Stromal cell of bone marrow (primary cell): Measurements from ENCODE around the gene KDM2A.

Experiments used
- DNase-seq: peaks from one replicate; pipeline ENCODE4 v3.0.0-alpha.2; 2012; ENCODE audit warnings: low read depth

KDM2A gene

DNA sequence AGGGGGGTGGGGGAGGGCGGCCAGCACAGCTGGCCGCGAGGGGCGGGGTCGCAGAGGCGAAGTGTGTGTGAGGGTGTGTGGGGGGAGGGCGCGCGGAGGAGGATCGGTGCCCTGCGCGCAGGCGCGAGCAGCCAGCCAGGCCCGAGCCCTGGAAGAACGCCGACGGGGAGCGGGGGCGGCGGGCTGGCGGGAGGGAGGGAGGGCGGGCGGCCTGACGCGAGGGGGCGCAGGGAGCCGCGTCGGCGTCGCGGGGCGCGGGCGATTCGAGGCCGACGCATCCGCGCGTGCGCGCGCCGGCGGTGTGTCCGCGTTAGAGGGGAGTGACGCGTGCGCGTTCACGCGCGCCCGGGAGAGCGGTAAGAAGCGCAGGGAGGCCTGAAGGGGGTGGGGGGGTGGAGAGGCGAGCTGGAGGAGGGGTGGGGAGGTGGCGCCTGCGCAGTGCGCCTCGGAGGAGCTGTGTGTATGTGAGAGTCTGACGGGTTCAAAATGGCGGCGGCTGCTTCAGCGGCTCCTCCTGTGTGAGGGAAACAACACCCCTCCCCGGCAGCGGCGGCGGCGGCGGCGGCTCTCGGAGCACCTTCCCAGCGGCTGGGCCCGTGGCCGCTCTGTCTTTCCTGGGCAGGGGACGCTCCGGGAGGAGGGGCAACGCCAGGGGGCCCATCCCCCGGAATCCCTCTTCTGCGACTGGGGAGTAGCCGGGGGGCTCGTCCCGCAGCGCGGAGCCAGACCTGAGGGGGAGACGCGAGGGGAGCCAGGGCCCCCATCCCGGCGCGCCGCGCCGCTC, at the start of gene KDM2A:
Gene KDM2A, plus strand, starts transcription at position 463 of the 784 bp plus-strand sequence. CDS start 2,054 bp downstream, outside the sequence.
- peak; percentile 96 for DNase-seq

GRCh38 chr11:67071420-67072284, 47.4 kb upstream of the KDM2A start:
- DNase-seq: no peak

DNA sequence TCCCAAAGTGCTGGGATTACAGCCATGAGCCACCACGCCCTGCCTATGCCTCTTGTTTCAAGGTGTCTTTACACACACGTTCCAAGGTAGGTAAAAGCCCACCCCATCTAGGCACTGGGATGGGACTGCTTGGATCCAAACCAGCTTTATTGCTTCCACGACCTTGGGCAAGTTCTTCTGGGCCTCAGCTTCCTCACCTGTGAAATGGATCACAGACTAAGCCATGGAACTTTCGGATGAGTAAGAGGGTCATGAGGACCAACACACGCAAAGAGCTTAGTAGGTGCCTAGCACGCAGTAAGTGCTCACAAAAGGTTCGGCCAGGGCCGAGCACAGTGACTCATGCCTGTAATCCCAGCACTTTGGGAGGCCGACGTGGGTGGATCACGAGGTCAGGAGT, 46.8 kb upstream of the KDM2A start:
- DNase-seq: no peak

DNA sequence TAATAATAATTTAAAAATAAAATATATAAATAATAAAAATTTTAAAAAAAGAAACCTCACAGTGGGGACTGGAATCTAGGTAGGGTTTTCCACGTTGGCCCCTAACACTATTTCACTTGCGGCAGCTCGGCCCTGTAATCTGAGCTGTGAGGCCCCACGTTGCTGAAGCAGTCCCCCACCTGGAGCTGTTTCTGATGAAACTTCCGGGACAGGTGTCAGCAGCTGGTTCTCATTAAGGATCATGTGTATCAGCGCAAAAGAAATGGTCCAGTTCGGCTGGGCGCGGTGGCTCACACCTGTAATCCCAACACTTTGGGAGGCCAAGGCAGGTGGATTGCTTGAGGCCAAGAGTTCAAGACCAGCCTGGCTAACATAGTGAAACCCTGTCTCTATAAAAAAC, 45.2 kb upstream of the KDM2A start:
- no peak for DNase-seq

DNA sequence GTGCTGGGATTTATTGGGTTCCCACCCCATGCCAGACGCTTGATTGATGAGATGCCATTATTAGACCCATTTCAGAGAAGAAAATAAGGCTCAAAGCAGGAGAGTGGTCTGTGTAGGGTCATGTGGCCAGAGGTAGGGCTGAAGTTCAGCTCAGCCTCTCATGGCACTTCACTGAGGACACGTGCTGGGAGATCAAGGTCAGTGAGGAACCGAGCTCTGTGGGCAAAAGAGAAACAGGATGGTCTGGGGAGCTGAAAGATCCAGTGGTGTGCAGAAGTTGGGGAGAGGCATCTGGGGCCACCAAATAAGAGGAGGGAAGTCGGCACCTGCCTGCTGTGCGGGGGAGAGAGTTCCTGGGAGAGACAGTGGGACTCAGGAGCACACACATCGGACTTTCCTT, 42.9 kb upstream of the KDM2A start:
- no peak for DNase-seq

DNA sequence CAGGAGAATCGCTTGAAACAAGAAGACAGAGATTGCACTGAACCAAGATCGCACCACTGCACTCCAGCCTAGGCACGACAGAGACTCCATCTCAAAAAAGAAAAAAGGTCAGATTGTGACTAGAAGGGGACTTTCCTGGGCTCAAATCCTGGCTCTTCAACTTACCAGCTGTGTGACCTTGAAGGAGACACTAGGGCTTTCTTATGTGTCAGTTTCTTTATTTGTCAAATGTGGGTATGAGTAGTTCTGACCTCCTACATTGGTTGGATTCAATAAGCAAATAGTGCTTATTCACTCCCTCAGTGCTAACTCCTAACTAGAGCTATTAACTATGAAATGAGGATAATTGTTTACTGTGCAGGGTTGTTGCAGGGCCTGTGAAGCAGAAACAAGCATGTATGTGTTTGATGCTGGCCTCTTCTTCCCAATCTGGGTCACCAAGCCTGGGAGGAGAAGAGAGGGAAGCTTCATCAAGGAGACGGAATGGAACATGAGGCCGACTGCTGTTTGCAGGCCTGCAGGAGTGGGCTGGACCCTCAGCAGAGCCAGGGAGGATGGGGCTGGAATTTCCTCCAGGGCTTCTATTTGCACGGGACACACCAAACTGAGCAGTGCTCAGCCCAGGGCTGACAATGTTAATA, 39.9 kb upstream of the KDM2A start:
- no peak for DNase-seq

- no peak for DNase-seq
These were observed 36.8 kb upstream of the KDM2A start for GRCh38 chr11:67082071-67082791.

GRCh38 chr11:67083786-67084366, 35.2 kb upstream of the KDM2A start:
- DNase-seq: no peak

GRCh38 chr11:67085617-67086016, 33.4 kb upstream of the KDM2A start:
- no peak for DNase-seq

GRCh38 chr11:67090717-67091116, 28.3 kb upstream of the KDM2A start:
- no peak for DNase-seq

DNA sequence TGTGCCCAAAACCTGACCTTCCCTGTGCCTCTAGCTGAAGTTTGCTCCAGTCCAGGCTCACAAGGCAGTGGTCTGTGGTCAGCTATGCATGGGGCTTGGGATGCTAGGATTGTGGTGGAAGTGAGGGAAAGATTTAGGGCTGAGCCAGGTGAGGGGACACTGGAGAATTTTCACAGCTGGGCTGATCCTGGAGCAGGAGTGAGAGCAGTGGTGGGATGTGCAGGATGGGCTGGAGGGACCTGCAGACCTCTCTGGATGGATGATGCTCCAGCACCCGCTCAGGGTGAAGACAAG, 23.9 kb upstream of the KDM2A start:
- DNase-seq: no peak

- no peak for DNase-seq
These were observed 20.1 kb upstream of the KDM2A start for GRCh38 chr11:67098799-67099429.

DNA sequence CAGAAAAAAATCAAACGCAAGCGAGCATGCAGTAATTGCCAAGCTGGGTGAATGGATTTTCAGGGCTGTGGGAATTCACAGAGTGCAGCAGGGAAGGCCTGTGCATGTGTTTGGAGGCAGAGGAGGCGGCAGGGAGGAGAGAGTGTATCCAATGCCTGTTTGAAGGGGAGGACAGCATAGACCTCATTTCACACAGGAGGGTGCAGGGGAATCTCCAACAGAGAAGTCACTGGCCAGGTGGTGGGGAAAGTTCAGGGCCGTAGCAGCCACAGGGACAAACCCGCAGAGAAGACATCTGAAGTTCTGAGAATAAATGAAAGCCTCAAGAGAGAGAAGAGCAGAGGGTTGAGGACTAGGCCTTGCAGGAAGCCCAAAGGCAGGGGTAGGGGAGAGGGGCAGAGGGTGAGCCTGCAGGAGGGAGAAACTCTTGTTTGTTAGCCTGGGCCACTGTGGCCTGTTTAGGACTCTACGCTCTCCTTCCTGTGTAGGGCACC, 19.2 kb upstream of the KDM2A start:
- no peak for DNase-seq

DNA sequence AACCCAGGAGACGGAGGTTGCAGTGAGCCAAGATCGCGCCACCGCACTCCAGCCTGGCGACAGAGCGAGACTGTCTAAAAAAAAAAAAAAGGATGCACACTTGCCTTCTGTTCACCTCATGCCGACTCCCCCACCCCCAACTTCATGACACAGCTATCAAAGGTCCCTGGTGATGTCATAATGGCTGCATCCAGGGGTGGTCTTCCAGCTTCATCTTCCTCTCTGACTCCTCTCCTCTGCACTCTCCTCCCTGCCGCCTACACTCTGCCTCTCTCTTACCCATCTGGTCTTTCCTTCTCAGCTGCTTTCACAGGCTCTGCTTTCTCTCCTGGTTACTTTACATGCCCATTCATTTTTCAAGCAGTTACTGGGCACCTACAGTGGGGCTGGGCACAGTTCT, 16.4 kb upstream of the KDM2A start:
- DNase-seq: no peak

DNA sequence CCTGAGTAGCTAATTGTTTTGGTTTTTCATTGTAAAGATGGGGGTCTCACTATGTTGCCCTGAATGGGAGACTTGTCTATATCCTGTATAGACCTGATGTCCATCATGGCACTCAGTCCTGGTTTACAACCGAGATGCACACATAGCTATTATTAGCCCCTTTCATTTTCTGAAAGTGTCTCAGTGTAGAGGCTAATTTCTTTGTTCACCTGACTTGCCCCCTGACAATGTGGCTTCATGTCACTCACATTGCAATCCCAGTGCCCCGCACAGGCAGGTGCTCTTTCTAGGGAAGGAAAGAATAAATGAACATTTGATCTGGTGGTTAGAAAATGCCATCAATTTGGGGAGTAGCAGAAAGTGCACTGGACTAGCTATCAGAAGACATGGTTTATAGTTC, 13.1 kb upstream of the KDM2A start:
- DNase-seq: no peak

GRCh38 chr11:67111261-67111660, 7.8 kb upstream of the KDM2A start:
- DNase-seq: no peak

- no peak for DNase-seq
These were observed 5.8 kb upstream of the KDM2A start for GRCh38 chr11:67113231-67113721.

GRCh38 chr11:67114275-67114896, 4.7 kb upstream of the KDM2A start:
- no peak for DNase-seq

GRCh38 chr11:67116758-67117105, 2.3 kb upstream of the KDM2A start:
- DNase-seq: no peak

- DNase-seq: no peak
These were observed 1.9 kb upstream of the KDM2A start for GRCh38 chr11:67117176-67117575.

DNA sequence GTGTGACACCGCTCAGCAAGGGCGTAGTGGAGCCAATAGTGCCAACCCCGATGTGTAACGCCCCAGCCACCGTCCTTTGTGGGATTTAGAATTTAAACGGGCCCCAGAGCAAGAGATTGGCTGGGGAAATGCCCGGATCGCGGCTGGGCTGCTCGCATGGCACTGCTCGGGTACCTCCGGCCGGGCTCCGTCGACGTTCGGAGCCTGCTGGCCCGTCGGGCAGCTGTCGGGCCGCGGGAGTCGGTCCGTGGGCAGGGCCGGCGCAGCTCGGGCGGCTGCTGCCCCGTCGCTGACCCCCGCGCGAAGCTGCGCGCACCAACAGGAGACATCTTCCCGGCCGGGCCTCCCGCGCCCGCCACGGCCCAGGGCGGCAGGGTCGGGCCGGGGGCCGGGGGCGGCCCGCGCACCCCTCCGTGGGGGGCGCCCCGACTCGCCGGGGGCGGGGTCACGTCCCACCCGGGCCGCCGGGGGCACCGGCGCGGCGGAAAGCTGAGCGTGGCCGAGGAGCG, 1.3 kb upstream of the KDM2A start:
- no peak for DNase-seq
